ENCODE results near the gene TRNT1. TPM values are rescaled to one million over a fixed set of nuclear protein-coding genes. Genes with fewer than 3 reads are reported as not detected.

Gene TRNT1
- polyA plus RNA-seq, 3 donors, result 31.2 to 33.4 (median 31.4) TPM

DNA sequence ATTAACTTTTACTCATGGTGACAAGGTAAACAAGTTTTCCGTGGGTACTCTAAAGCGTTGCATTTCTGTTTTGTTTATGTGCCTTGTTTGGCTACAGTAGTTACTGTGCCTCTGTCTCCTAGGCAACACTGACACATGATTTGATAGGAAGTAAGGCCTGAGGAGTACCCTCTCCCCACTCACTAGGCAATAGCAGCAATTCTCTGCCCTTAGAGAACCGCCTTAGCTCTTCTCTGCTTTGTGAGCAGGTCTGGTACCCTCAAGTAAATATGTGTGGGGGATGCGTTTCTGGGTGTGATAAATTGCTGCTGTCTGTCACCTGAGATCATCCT is 16.5 kb upstream of the TRNT1 start, which contains the start of gene IL5RA:
TSS of gene IL5RA (minus strand) at position 76 of the 332 bp plus-strand sequence. CDS start 5,390 bp downstream, outside the sequence.
- peak in 2 of 3 donors; percentile 18 to 46 for DNase-seq (ENCODE audit: low read depth in 3 of 3, low spot score in 2 of 3)

DNA sequence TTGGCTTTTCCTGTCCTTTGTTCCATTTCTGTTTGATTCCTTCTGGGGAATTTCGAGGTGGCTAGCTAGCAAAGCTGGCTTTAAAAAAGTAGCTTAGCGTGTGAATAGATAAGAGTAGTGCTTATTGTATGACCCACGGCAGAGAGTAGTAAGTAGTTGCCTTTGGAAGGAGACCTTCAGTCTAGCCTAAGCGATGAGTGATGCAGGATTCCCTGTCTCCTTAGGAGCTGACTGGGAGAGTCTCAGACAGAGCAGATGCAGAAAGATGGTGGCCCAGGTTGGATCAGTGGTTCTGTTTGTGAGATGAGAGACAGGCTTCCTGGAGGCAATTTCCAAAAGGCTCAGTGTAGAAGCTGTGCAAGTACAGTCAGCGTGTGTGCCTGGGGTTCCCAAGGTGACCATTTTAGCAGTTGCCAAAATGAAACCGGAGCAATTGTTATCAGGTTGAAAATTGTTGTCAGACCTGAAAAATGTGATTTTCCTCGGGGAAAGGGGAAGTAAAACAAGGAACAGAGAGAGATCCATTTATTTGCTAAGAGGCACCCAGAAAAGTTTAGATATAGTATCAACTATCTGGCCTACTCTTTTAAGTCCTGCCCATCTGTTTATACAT is 15.9 kb upstream of the TRNT1 start:
- no peak for DNase-seq (ENCODE audit: low read depth in 3 of 3, low spot score in 2 of 3)

DNA sequence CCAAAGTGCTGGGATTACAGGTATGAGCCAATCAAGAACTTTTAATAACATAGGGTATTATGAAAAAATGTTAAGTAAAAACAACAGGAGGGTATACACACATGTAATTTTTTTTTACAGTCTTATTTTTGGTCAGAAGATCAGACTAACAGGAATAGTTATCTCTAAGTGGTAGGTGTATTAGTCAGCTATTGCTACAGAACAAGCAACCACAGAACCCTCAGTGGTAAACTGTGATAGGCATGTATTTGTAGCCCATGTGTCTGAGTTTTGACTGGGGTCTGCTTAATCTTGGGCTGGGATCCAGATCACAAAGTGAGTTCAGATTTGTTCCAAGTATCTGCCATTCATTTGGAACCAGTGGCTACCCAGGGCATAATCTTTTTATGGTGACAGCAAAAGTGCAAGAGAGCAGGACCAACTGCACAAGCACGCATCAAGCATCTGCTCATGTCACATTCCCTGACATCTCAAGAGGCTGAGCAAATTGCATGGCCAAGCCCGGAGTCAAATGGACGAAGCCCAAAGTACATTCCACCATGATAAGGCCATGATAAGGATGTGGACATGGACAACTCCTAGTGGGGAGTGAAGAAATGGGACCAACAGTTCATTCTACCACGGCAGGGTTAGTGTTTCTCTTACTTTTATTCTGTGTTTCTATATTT is 13.6 kb upstream of the TRNT1 start:
- no peak for DNase-seq (ENCODE audit: low read depth in 3 of 3, low spot score in 2 of 3)

DNA sequence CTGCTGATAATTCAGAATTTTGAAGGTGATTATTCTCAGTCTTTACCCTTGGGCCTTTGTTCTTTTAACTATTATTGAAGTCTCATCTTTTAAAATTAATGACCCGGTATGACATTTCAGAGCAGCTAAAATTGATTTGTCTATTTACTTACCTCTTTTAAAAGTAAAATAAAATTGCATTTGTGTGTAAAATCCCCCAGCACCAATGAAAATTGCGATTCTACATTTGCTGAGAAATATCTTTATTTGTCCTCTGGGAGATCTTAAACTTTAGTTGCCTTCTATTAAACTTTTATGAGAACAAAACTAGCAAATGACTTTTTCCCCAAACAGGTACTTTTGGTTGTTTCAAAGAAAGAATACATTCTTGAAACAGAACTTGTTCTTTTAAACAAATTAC is 9.1 kb upstream of the TRNT1 start:
- DNase-seq (ENCODE audit: low read depth in 3 of 3, low spot score in 2 of 3), result no peak

DNA sequence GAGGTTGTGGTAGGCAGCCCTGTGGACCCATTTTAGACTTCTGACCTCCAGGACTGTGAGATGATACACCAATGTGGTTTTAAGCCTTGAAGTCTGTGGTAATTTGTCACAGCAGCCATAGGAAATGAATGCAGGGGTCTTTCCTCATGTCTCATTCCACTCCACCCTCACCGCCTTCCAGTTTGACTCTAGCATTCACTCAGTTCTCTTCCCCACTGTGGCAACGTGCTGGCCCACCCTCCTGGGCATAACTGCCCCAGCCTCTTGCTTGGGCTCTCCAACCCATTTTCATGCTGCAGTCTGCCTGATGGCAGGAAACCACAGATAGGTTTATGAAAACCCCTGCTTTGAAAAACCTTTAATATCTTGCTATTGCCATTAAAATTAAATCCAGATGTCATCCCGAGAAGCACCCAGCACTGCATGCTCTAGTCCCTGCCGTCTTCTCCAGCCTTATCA is 7.3 kb upstream of the TRNT1 start:
- no peak for DNase-seq (ENCODE audit: low read depth in 3 of 3, low spot score in 2 of 3)

DNA sequence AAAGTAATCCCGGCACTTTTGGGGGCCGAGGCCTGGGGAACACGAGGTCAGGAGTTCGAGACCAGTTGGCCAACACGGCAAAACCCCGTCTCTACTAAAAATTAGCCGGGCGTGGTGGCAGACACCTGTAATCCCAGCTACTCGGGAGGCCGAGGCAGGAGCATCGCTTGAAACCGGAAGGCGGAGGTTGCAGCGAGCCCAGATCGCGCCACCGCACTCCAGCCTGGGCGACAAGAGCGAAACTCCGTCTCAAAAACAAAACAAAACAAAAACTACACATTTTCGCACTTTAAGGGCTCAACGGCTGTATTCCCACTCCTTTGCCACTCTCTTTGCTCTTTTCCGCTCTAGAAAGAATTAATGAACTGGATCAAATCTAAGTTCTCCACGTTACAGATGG is 763 bp upstream of the TRNT1 start:
- DNase-seq (ENCODE audit: low read depth in 3 of 3, low spot score in 2 of 3), result no peak

DNA sequence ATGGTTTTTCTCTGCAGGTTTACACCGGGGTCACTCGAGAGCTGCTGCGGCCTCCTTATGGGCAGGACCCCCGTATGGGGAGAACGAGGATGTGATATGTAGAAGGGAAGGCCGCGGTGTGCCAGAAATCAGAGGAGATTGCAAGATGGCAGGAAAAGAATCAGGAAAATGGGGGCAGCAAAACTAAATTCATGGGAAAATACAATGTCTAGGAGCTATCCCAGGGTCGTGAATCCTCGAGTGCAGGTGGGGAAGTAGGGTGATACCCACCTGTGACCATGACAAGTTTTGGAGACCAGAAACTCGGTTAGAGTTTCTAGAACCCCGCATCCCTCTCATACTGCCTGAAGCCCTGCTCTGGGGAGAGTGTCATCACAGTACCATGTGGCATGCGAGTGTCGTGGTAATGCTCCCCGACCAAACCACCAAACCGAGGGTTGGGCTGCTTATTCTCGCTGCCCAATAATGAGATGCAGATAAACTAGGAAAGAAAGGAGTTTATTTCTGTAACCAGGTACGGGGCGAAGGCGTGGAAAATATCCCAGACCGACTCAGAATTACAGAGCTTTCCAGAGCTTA is 781 bp downstream of the TRNT1 start:
- peak in 1 of 3 donors; percentile 10 for DNase-seq (ENCODE audit: low read depth in 3 of 3, low spot score in 2 of 3)

DNA sequence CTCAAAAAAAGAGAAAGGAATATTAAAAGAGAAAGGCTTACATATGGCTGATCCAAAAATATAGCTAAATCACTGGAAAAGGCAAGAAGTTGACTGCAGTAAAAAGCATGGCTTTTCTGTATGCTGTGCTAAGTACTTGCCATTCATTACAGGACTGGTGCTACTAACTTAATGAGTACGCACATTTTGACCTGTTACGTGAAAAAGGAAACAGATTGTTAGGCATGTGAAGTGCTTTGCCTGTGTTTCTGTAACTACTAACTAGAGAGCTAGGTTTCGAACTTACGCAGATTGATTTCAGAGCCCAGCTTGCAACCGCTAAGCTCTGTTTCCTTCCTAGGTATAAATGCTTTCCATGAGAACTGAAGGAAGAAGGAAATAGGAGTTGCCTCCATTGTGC is 2.8 kb downstream of the TRNT1 start:
- no peak for DNase-seq (ENCODE audit: low read depth in 3 of 3, low spot score in 2 of 3)

DNA sequence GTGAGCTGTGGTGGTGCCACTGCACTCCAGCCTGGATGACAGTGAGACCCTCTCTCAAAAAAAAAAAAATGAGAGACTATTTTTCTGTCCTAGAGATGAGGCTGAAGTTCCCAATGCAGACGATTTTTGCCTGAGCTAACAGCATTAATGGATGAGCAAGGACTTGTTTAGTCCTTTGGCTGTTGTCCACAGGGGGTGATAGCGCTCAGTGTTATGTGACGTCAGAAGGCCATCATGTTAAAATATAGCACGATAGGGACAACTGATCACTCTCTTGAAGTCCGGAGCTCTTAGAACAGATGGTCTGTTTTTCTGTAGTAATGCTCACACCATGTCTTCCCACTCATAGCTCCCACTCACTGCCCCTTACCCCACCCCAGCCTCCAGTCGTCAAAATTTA is 6.8 kb downstream of the TRNT1 start:
- DNase-seq (ENCODE audit: low read depth in 3 of 3, low spot score in 2 of 3), result no peak

DNA sequence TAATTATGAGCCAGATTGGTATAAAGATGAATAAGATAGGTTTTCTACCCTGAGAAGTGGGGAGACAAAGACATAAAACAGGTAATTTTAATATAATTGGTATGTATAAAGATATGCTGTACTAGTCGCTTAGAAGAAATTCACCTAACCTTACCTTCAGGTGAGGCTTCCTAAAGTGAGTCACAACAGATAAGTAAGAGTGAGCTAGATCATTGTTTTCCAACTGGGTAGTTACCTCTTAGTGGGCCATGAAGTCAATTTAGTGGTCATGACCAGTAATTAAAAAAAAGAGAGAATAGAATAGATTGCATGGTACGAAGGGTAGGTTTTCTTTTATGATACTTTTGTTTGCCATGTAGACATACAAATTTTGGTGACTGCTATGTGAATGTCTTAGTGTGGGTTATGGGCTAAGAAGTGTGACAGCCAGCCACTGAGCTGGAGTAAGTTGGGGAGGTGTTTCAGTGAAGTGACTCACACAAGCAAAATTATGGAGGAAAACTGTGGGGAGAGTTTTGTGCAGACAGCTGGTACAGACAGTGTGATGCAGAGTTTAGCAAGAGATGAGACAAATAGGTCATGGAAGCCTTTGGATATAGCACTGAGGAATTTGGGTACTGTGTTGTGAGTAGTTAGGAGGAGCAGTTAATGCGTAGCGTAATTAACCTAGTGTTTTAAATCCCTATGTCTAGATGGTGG is 8.2 kb downstream of the TRNT1 start:
- DNase-seq (ENCODE audit: low read depth in 3 of 3, low spot score in 2 of 3), result no peak

DNA sequence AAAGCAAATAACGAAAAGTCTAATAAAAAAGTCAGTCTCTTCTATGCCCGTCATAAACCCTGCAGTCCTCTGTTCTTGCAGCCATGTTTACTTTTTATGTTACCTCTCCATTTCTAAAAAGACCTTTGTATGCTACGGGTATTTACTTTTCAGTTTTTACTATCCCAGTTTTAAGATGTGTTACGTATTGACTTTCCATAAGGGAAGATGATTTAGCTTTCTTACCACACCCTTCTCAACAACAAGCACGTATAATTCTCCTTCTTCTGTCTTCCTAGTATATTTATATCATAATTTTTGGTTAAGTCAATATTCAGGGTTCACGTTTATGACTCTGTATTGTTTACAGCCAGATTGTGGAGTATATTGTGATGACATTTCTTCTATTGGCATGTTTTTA is 10.8 kb downstream of the TRNT1 start:
- DNase-seq (ENCODE audit: low read depth in 3 of 3, low spot score in 2 of 3), result no peak

DNA sequence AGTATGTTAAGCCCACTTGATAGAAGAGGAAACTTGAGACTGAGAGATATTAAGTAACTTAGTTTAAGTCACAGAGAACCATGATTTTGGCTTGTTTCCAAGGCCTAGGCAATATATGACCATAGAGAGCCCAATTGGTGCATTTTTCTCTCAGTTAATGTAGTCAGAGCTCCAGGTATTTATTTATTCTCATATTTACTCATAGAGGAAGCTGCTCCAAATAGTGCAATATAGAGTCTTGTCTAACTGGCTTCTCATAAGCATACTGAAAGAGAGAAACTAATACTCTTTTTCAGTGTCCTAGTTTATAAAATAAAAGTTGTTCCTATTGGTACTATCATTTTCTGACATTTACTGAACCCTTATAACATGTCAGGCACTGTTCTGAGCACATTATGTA is 15.2 kb downstream of the TRNT1 start:
- DNase-seq (ENCODE audit: low read depth in 3 of 3, low spot score in 2 of 3), result no peak

DNA sequence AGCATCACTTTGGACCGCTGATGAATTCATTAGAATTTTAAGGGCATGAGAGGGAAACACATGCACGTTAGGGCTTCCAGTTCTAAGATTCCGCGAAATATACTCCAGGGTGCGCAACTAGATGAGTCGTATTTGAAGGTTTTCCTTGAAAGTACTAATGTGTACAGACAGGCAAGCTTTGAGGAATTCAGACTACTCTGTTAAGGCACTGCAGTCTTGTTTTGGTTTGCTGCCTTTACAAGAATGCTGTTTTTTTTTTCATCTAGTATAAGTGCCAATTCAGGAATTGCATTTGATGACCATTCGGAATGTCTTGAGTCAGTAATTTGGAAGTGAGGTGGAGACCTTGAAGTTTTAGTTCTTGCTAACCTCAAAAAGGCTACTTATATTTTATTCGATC is 19.1 kb downstream of the TRNT1 start:
- DNase-seq (ENCODE audit: low read depth in 3 of 3, low spot score in 2 of 3), result no peak

DNA sequence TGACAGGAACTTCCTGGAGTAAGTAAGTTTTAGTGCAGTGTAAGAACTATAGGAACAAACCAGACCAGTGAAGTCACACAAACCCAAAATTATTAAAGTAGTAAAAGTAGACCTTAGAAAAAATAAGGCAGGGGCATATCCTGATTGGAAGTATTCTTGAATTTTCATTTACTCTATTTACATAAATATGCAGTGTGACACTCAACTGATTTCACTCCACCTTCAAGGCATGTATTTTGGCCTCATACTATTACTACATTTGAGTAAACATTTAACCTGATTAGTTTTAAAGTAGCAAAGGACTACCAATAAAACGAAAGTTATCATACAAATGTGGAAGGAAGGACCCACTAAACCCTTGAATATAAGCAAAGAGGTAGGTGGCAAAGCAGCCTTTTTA is 22.8 kb downstream of the TRNT1 start:
- DNase-seq (ENCODE audit: low read depth in 3 of 3, low spot score in 2 of 3), result no peak

DNA sequence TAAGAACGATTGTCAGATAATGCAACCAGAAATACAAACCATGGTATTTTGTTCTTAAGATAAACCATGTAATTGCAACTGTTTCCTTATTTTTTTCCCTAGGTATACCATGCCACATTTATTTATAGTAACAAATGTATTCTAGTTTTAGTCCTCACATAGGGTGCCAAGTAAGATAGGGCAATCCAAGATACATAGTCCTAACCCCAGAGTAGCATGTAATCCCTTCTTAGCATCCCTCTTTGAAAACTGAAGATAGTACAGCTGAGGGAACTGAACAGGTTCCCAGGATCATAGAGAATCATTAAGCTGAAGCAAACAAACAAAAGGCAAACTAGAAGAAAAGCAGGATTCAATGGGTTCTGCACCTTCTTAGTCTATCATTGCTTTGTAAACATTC is 24.8 kb downstream of the TRNT1 start:
- no peak for DNase-seq (ENCODE audit: low read depth in 3 of 3, low spot score in 2 of 3)

DNA sequence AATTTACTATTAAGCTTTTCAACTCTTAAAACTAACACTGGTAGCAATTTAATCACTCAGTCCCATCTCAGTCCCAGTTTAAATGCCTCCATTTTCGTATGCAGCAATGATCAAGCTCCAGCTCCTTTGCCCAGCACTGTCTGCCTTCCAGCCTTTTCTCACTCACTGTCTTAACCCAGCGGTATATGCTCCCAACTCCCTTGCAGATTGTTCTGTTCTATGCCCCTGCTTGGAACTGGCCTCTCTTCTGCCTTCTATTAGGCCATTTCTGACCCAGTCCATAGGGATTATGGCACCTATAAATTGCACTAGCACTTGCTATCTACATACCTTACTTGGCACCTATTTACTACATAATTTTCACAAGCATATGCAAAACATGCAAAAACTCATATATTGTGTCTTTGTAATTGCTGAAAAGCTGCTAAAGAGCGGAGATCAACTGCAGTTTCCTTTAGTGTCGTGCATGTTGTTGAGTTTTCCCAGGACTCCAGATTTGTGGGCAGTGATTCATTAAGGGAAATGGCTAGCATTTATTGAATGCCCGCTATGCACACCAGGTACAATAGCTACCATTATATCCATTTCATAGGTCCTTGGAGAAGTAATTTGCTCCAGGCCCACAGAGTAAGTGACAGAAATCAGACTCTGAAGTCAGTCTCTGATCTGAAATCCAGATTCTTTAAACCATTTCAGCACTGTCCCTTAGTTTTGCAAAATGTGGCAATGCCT is 28.3 kb downstream of the TRNT1 start:
- no peak for DNase-seq (ENCODE audit: low read depth in 3 of 3, low spot score in 2 of 3)

DNA sequence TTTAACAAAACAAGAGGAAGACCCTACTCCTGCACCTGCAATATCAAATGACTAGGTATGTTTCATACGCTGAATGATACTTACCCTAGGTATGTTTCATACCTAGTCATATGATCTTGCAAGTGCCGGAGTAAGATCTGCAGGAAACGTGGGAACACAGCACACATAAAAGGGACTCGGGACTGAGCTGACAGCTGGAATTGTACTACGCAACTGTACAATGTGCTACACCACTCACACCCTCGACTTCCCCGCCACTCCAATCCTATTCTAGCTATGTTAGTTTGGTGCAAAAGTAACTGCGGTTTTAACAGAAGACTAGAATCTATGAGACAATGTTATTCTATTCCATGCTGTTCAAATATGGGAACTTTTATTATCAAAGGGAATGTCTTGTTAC is 30.7 kb downstream of the TRNT1 start:
- DNase-seq (ENCODE audit: low read depth in 3 of 3, low spot score in 2 of 3), result no peak

DNA sequence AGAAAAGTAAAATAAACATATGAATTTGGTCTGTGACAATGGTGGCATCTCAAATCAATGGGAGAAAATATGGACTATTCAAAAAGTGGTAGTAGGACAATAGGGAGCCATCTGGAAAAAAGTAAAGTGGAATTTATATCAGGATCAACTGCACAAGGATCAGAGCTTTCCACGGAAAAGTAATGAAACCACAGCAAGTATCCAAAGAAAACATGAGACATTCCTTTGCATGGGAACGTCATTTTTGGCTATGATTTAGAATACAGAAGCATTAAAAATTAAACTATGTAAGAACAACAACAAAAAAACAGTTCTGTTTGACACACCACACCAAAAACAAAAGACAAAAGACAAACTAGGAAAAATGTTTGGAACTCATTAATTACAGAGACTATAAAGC is 34.1 kb downstream of the TRNT1 start:
- no peak for DNase-seq (ENCODE audit: low read depth in 3 of 3, low spot score in 2 of 3)

DNA sequence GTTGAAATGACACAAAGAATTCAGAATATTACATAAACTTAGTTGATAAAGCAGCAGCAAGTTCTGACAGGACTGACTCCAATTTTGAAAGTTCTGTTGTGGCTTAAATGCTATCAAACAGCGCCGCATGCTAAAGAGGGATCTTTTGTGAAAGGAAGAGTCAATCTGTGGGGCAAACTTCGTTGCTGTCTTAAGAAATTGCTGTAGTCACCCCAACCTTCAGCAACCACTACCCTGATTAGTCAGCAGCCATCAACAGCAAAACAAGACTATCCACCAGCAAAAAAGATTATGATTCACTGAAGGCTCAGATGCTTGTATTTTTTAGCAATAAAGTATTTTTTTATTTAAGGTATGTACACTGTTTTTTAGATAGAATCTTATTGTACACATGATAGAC is 38.5 kb downstream of the TRNT1 start:
- DNase-seq (ENCODE audit: low read depth in 3 of 3, low spot score in 2 of 3), result no peak

DNA sequence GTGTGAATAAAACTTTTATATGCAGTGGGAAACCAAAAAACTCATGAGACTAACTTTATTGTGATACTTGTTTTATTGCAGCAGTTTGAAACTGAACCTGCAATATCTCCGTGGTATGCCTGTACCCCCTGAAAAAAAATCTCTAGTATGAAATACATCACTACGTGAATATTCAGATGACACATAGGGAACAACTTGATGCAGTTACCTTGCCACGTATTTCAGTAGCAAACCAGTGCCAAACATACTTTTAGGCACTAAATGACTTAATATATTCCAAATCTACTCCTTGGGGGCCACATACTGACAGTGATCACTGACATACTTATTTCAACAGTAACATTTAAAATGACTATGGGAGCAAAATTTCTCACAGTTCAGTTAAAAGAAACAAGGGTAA is 38.9 kb downstream of the TRNT1 start:
- DNase-seq (ENCODE audit: low read depth in 3 of 3, low spot score in 2 of 3), result no peak

DNA sequence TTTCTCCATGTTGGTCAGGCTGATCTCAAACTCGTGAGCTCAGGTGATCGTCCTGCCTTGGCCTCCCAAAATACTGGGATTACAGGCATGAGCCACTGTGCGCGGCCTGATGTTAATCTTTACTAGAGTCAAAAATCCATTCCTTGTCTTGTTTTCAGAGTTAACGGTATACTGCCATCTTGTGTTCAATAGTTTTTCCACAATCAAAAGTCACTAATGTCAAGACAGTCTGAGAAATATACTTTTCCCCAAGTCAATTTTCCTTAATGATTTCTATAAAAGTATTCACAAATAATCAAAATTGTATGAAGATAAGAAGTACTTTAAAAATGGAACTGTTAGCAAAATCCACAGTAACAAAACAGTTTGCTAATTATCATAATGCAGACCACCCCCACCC is 44.3 kb downstream of the TRNT1 start:
- no peak for DNase-seq (ENCODE audit: low read depth in 3 of 3, low spot score in 2 of 3)
